Sigmoid colon (tissue), 4 donors: Measurements from ENCODE around the gene ZIC2.

Experiments used
- POLR2A ChIP-seq, 2 donors: fragments of 450-650 bp; IDR thresholded peaks; one replicate each; pipeline ENCODE4 v1.6.1; 2016; ENCODE audit warnings: antibody characterized with exemption in 2 of 2, mild to moderate bottlenecking in 2 of 2, moderate library complexity in 2 of 2
- POLR2AphosphoS5 ChIP-seq, 4 donors: sonication (generic); formaldehyde crosslinking; IDR thresholded peaks; one replicate each; pipeline ENCODE4 v1.6.1; 2017; ENCODE audit warnings: antibody characterized with exemption in 4 of 4
- TF ChIP-seq, protein P1 (sequence below), 4 experiments: fragments of 450-650 bp in 3 of 4; fragments of 200-600 bp in 1 of 4; IDR thresholded peaks; one replicate each; pipeline ENCODE4 v1.5.1; 2016 to 2019; ENCODE audit warnings: antibody characterized with exemption in 4 of 4, mild to moderate bottlenecking in 3 of 4, moderate library complexity in 2 of 4

DNA sequence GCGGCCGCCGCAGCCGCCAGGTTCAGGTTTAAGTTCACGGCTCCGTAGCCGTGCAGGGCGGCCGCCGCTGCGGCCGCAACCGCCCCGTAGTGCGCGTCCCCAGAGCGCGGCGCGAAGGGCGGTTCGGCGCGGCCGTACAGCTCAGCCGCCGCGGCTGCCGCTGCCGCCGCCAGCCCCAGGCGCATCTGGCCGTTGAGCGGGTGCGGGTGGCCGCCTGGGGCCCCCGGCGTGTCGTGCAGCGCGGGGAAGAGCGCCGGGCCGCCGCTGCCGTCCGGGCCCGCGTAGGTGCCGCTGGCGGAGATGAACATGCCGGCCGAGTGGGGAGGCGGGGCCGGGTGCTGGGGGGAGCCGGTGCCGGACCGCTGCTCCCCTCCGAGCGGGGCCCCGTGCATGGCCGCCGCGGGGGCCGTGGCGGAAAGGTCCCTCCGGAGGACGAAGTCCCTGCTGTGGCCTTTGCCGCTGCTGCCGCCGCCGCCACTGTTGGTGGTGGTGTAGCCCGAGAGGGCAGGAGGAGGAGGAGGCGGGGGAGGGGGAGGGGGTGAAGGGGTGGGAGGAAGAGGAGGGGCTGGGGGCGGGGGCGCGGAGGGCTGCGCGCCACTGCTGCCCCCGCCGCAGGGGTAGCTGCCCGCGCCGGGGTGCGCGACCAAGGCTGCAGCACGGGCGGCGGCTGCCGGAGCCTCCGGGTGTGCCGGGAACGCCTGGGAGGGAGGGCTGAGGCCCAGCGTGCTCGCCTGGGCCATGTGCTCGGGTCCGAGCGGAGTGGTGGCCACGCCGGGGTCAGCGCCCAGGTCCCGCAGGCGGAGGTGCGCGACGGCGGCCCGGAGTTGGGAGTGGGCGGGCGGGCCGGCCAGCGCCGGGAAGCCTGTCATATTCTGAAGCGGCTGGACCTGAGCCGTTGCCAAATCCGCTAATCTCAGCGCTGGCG lies 10.7 kb upstream of the ZIC2 start:
- TF ChIP-seq, protein P1, sequence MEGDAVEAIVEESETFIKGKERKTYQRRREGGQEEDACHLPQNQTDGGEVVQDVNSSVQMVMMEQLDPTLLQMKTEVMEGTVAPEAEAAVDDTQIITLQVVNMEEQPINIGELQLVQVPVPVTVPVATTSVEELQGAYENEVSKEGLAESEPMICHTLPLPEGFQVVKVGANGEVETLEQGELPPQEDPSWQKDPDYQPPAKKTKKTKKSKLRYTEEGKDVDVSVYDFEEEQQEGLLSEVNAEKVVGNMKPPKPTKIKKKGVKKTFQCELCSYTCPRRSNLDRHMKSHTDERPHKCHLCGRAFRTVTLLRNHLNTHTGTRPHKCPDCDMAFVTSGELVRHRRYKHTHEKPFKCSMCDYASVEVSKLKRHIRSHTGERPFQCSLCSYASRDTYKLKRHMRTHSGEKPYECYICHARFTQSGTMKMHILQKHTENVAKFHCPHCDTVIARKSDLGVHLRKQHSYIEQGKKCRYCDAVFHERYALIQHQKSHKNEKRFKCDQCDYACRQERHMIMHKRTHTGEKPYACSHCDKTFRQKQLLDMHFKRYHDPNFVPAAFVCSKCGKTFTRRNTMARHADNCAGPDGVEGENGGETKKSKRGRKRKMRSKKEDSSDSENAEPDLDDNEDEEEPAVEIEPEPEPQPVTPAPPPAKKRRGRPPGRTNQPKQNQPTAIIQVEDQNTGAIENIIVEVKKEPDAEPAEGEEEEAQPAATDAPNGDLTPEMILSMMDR (IDR thresholded peaks at IDR 0.05): no peak
- no peak for TF ChIP-seq POLR2A (IDR thresholded peaks at IDR 0.05)
- no peak for TF ChIP-seq POLR2AphosphoS5 (IDR thresholded peaks at IDR 0.05)
